ENCODE results near the gene TEF.
A peak's percentile ranks its signal among the peaks of the same experiment; 100 is the strongest.

The TEF gene

GRCh38 chr22:41367680-41368542 lies 13.8 kb upstream of the TEF start:
- peak; percentile 10; the same call in 2 of the 3 replicates for ATAC-seq
- no peak for TF ChIP-seq SNAI2 (CRISPR knock-in tag; IDR thresholded peaks at IDR 0.05)

- TF ChIP-seq ZFP3 (CRISPR knock-in tag; IDR thresholded peaks at IDR 0.05), result no peak
- TF ChIP-seq ZNF8 (CRISPR knock-in tag; IDR thresholded peaks at IDR 0.05), result no peak
- no peak for TF ChIP-seq ZNF565 (CRISPR knock-in tag; conservative IDR thresholded peaks at IDR 0.05; ENCODE audit: low read depth)
- no peak for TF ChIP-seq BACH2 (CRISPR knock-in tag; IDR thresholded peaks at IDR 0.05; ENCODE audit: borderline replicate concordance)
- no peak for TF ChIP-seq CSRNP3 (CRISPR knock-in tag; IDR thresholded peaks at IDR 0.05)
- TF ChIP-seq TSHZ2 (CRISPR knock-in tag; IDR thresholded peaks at IDR 0.05), result no peak
- no peak for TF ChIP-seq GLIS3 (CRISPR knock-in tag; IDR thresholded peaks at IDR 0.05)
- no peak for ATAC-seq
Measured at GRCh38 chr22:41368543-41369423, 13.0 kb upstream of the TEF start.

GRCh38 chr22:41369424-41369745 lies 12.4 kb upstream of the TEF start:
- TF ChIP-seq SNAI2 (CRISPR knock-in tag; IDR thresholded peaks at IDR 0.05) (no peak), ZNF8 (CRISPR knock-in tag; IDR thresholded peaks at IDR 0.05) (no peak), CREB5 (CRISPR knock-in tag; IDR thresholded peaks at IDR 0.05; ENCODE audit: low read depth) (no peak), POU6F1 (CRISPR knock-in tag; IDR thresholded peaks at IDR 0.05; ENCODE audit: borderline replicate concordance, low read depth) (no peak), ZFP30 (CRISPR knock-in tag; IDR thresholded peaks at IDR 0.05) (no peak), TCF4 (CRISPR knock-in tag; IDR thresholded peaks at IDR 0.05; ENCODE audit: borderline replicate concordance) (no peak), TSHZ2 (CRISPR knock-in tag; IDR thresholded peaks at IDR 0.05) (no peak), ISL1 (CRISPR knock-in tag; IDR thresholded peaks at IDR 0.05) (no peak), ZC3H10 (CRISPR knock-in tag; IDR thresholded peaks at IDR 0.05) (no peak), RARB (CRISPR knock-in tag; IDR thresholded peaks at IDR 0.05) (no peak), PATZ1 (CRISPR knock-in tag; IDR thresholded peaks at IDR 0.05; ENCODE audit: borderline replicate concordance) (no peak), GLIS3 (CRISPR knock-in tag; IDR thresholded peaks at IDR 0.05) (no peak), ARNTL (CRISPR knock-in tag; IDR thresholded peaks at IDR 0.05; ENCODE audit: borderline replicate concordance, low read depth) (no peak)
- no peak for ATAC-seq

All from SK-N-SH treated with all-trans-retinoic acid at 6 μM for 48 hours (cell line).